ENCODE results near the gene ANKS1A.

The ANKS1A gene

GRCh38 chr6:34974249-34974642, 85.2 kb downstream of the ANKS1A start:
- TF ChIP-seq CTCF (conservative IDR thresholded peaks at IDR 0.05): no peak
- H3K27ac ChIP-seq: no peak overlapping the region

DNA sequence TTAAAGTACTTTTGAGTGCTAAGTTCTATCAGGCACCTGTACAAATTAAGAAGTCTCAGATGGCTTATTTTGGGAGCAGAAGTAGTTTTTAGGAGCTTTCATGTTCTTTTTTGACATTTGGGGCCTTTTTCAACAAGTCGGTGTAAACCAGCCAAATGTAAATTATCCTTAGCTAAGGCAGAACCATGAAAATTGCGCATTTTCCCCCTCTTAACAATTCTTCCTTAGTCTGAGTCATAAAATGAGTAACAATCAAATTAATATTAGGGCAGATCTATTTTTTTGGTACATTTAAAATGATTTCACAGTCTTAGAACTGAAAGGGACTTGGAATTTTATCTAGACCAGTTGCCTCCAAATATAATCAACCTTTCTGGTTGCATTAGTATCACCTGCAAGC, 87.2 kb downstream of the ANKS1A start:
- no peak for TF ChIP-seq CTCF (conservative IDR thresholded peaks at IDR 0.05)

GRCh38 chr6:34979218-34979617, 90.2 kb downstream of the ANKS1A start:
- TF ChIP-seq CTCF (conservative IDR thresholded peaks at IDR 0.05): no peak
- H3K27ac ChIP-seq: no peak overlapping the region

More for the DNA sequence above, 87.2 kb downstream of the ANKS1A start:
- no peak overlapping the region for H3K27ac ChIP-seq

- H3K27ac ChIP-seq: no peak overlapping the region
- TF ChIP-seq CTCF (conservative IDR thresholded peaks at IDR 0.05): no peak
Measured at GRCh38 chr6:34979994-34980393, 90.9 kb downstream of the ANKS1A start.

- H3K27ac ChIP-seq: peak overlapping the region; percentile 38; the same call in 1 of the 2 replicates
- TF ChIP-seq CTCF (conservative IDR thresholded peaks at IDR 0.05): no peak
Measured at GRCh38 chr6:34981366-34981765, 92.3 kb downstream of the ANKS1A start.

GRCh38 chr6:34981951-34982350, 92.9 kb downstream of the ANKS1A start:
- H3K27ac ChIP-seq: peak overlapping the region; percentile 38; the same call in 1 of the 2 replicates

DNA sequence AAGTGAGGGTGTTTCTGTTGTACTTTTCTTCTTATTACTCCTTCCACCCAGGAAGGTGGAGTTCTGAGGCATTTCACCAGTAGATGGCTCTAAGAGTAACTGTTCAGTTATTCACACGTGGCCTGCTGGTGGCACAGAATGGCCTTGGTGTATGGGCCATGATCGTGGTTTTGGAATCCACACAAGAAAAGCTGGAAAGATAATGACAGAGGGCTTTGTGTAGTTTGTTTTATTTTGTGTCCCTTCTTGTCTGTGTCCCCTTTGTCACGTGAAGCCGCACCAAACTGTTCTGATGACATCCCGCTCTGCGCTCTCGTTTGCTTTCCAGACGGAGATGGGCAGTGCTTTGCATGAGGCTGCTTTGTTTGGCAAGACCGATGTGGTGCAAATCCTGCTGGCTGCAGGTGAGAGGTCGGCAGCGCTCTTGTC, 93.4 kb downstream of the ANKS1A start:
- no peak overlapping the region for H3K27ac ChIP-seq
- TF ChIP-seq CTCF (conservative IDR thresholded peaks at IDR 0.05): peak; percentile 48

More at GRCh38 chr6:34981951-34982350, 92.9 kb downstream of the ANKS1A start:
- no peak for TF ChIP-seq CTCF (conservative IDR thresholded peaks at IDR 0.05)
